Myocyte (in vitro differentiated cells): Measurements from ENCODE around the gene ASB8. TPM values are rescaled to one million over a fixed set of nuclear protein-coding genes. Genes with fewer than 3 reads are reported as not detected.
"Not testable (repeated sequence)": the region's sequence is repeated elsewhere in the genome, so short reads cannot be mapped to it uniquely, and the experiment has no call there.

Experiments used
- DNase-seq: peaks from one replicate; pipeline ENCODE4 v3.0.0-alpha.2; 2012; ENCODE audit warnings: low read depth
- total RNA-seq: library from RNA; depleted of rRNA; stranded (reverse); fragments of >200 nt; gene quantifications from 2 replicates; pipeline ENCODE4 v1.2.3, GENCODE V29; 2014

ASB8 gene
- total RNA-seq, 1 donor from 2014 or later, result 44.8 TPM

- DNase-seq, result peak; percentile 71
These were observed 26.0 kb upstream of the ASB8 start, which contains the start of gene CCDC184 for GRCh38 chr12:48183091-48183875. Gene CCDC184 (plus strand): TSS chr12:48183644. CDS start chr12:48184123, 479 bp downstream.

- no peak for DNase-seq
These were observed 25.3 kb upstream of the ASB8 start for GRCh38 chr12:48182631-48183030.

GRCh38 chr12:48180857-48181495 is 23.7 kb upstream of the ASB8 start:
- DNase-seq, result no peak

GRCh38 chr12:48180424-48180823 is 23.1 kb upstream of the ASB8 start:
- DNase-seq, result no peak

GRCh38 chr12:48179466-48179865 is 22.2 kb upstream of the ASB8 start:
- no peak for DNase-seq

- DNase-seq, result no peak
These were observed 20.7 kb upstream of the ASB8 start for GRCh38 chr12:48177982-48178381.

- peak; percentile 32 for DNase-seq
These were observed 19.1 kb upstream of the ASB8 start for GRCh38 chr12:48176417-48176751.

GRCh38 chr12:48175613-48176416 is 18.5 kb upstream of the ASB8 start:
- DNase-seq, result no peak

- no peak for DNase-seq
These were observed 11.7 kb upstream of the ASB8 start for GRCh38 chr12:48169011-48169410.

GRCh38 chr12:48165089-48165981 is 8.0 kb upstream of the ASB8 start:
- DNase-seq, result peak; percentile 63

- DNase-seq, result no peak
These were observed 7.1 kb upstream of the ASB8 start for GRCh38 chr12:48164451-48164850.

GRCh38 chr12:48163150-48163747 is 5.9 kb upstream of the ASB8 start:
- no peak for DNase-seq

GRCh38 chr12:48160807-48161206 is 3.5 kb upstream of the ASB8 start:
- no peak for DNase-seq

GRCh38 chr12:48160046-48160445 is 2.7 kb upstream of the ASB8 start:
- DNase-seq, result no peak

- no peak for DNase-seq
These were observed 615 bp upstream of the ASB8 start for GRCh38 chr12:48157889-48158370.

GRCh38 chr12:48156652-48157017 is 680 bp downstream of the ASB8 start:
- DNase-seq, result no peak

GRCh38 chr12:48155786-48156185 is 1.5 kb downstream of the ASB8 start:
- DNase-seq, result not testable (repeated sequence)

- DNase-seq, result no peak
These were observed 6.1 kb downstream of the ASB8 start for GRCh38 chr12:48151103-48151771.

- DNase-seq, result no peak
These were observed 11.3 kb downstream of the ASB8 start for GRCh38 chr12:48145981-48146380.

- DNase-seq, result no peak
These were observed 13.4 kb downstream of the ASB8 start for GRCh38 chr12:48143898-48144297.
